Measurements from ENCODE around the gene DLGAP1.

DNA sequence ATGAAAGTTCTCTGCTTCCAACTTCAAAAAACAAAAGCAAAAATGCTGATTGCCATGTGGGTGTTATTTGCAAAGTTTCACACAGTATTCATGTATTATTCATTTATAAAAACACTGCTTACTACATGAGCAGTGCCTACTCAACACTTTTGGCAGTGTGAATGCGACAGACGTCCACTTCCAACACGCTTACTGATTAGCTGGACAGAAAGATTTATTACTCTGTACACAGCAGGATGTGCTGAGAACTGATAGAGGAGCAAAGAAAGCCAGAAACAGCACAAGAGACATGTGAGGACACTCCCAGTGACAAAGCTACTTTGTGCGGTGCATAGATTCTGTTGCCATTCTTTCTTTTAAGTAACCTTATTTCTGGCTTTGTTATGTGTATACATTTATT lies 258.8 kb downstream of the DLGAP1 start:
- TF ChIP-seq CTCF (IDR thresholded peaks at IDR 0.05 in 4 of 5, conservative IDR thresholded peaks at IDR 0.05 in 1 of 5), result no peak
- TF ChIP-seq POLR2A (IDR thresholded peaks at IDR 0.05), result no peak
